ENCODE measurements around the gene ALDH1L1. TPM values are rescaled to one million over a fixed set of nuclear protein-coding genes. Genes with fewer than 3 reads are reported as not detected.
"Not testable (repeated sequence)": the region's sequence is repeated elsewhere in the genome, so short reads cannot be mapped to it uniquely, and the experiment has no call there.

The ALDH1L1 gene
- total RNA-seq, 1 experiment from 2014 or later, result 7.0 TPM

DNA sequence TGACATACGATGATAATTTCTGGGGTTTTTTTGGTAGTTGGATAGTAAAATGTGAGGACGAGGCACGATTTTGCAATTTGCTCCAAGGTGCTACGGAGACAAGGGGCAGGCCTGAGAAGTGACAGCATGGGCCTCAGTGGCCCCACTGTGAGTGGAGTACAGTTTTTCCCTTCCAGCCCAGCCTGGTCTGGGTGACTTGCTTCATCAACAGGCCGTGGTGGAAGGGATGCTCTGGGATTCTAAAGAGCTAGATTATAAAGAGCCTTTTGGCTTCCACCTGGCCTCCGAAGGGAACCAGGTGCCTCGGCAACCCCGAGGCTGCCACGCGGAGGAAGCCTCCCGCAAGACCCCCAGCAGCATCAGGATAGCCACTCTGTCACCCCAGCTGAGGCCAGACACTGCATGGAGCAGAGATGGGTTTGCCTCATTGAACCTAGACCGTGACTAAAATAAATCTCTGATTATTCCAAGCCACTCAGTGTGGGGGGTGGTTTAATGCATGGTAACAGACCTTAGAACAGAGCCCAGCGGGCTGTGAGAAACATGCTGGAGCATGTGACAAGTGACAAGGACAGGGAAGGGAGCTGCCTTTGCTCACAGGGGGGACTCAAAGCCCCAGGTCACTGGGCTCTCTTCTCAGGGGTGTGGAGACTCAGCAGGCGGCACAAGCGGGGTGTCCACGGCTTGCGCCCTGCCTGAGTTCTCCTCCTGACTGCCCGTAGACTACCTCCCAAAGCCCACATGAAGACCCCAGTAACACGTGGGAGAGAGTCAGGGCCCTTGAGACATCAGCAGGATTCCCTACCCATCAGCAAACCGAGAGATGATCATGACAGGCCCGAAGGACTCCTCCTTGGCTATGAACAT lies 73.8 kb downstream of the ALDH1L1 start:
- no peak for DNase-seq (ENCODE audit: low spot score)

DNA sequence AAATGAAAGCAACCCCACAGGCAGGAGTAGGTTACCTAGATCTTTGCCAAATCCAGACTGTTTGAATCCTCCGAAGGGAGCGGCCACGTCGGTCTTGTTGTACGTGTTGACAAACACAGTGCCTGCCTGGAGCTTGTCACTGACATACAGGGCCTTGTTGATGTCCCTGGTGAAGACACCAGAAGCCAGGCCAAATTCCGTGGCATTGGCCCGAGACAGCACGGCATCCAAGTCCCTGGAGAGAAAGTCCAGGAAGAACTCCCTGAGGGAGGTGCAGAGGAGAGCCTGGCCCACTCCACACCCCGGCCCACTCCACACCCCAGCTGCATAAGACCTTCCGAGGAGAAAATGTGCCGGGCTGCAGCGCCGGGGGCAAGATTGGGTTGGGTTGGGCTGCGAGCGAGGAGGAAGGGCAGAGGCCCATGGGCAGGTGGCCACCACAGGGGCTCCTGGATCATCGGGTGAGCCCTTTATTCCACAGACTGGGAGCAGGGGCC lies 74.6 kb downstream of the ALDH1L1 start:
- no peak for DNase-seq (ENCODE audit: low spot score)

DNA sequence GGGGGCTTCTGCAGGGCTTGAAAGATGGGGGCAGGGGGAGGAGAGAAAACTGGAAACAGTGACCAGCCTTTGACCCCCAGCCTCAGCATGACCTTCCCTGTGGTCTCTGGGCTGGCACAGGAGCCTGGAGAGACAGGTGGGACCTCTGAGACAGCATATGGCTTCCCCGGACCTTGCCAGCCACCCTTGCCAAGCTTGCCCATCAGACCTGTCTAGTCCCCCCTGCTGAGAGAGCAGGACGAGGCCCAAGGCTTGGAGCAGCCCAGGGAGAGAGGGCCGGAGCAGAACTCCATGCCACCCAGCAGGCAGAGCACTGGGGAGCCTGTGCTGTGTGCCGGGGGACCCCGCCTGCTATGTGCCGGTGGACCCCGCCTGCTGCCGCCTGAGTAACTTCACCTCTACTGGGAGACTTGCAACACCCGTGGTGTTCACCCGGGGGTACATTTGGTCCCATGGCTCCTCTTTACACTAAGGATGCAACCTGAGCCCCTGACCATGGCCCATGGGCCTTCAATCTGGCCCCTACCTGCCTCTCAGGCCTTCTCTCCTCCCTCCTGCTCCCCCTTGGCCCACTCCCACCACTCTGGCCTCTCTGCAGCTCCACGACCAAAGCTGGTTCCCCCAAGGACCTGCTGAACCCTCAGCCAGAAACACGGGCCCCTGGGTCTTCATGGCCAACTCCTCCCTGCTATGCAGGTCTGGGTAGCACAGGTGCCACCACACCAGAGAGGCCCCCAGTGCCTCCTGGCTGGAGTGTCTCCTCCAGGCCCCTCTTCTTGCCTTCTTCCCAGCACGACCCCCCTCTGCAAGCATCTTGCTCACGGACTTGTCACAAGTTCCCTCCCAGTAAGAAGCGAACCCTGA lies 75.4 kb downstream of the ALDH1L1 start:
- no peak for DNase-seq (ENCODE audit: low spot score)

DNA sequence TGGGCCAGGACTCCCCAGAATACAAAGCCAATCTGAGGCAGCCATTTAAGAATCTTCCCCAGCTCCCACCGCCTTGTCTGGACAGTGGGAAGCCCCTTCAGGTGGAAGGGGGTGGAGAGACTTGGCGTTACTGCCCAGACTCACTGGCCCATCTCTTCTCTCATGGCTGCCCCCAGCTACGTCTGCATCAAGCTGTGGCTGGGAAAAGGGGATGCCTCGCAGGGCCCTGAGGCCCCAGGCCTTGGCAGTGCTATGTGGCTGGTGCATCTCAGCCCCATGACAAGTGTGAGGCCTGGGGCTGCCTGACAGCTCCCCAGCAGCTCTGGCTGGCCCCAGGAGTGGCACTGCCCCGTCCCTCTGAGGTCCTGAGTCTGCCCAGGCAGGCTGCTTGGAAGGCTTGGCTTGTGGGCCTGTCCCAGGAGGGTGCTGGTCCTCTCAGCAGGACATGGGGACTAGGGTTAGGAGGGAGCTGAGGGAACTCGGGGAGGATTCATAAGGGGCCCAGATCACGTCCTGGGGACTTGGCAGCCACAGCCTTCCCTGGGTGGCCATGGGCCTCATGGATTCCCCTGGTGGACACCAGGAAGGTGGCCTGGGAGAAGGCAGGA lies 76.3 kb downstream of the ALDH1L1 start:
- DNase-seq (ENCODE audit: low spot score), result no peak

DNA sequence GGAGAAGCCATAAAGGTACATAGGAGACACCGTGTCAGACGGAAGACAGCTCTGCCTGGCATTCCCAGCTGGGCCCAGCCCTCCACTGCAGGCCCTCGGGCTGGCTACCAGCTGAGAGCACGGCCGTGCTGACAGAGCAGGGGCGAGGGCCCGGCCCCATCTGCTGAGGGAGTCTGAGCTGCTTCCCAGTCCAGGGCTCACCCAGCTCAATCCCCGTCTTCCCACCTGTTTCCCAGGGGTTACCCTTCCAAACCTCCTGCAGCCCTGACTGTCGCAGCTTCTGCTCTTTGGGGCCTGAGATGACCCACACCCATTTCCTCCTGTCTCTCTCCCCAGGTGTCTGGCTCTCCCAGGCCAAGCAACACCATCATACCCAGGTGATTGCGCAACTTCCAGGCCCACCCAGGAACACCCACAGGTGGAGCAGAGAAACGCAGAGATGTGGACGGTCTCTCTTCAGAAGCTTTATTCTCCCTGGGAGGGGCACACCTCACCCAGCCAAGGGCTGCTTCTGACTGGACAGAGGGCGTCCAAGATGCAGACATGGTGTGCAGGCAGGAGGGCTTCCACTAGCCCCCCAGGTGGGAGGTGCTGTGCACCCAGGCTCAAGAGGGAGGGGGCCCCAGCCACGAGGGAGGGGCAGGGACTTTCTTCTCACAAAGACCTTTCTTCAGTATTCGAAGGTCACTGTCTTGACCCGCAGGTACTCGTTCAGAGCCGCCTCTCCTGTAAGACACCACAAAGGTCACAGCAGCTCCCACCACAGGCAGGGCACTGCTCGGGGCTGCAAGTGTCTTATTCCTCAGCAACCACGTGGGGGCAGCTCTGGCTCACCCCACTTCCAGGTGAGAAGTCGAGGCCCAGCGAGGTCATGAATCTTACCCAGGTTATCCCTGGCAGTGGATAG lies 77.0 kb downstream of the ALDH1L1 start:
- no peak for DNase-seq (ENCODE audit: low spot score)

DNA sequence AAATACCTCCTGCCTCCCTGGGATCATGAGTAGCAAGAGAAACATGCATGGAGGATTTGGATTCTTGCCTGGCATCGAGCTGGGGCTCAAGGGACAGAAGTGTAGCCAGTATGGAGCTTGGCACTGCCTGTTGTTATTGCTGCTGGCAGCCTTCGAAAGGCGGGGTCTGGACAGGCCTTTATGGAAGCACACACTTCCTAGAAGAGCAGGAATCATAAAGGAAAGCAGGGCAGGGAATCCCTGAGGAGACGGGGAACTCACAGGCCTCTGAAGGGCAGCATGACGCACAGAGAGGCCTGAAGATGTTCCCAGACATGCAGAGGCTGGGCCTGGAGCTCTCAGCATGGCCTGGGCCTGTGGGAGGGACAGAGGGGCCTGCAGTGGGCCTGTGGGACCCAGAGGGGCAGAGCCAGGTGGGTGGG lies 77.8 kb downstream of the ALDH1L1 start:
- no peak for DNase-seq (ENCODE audit: low spot score)

DNA sequence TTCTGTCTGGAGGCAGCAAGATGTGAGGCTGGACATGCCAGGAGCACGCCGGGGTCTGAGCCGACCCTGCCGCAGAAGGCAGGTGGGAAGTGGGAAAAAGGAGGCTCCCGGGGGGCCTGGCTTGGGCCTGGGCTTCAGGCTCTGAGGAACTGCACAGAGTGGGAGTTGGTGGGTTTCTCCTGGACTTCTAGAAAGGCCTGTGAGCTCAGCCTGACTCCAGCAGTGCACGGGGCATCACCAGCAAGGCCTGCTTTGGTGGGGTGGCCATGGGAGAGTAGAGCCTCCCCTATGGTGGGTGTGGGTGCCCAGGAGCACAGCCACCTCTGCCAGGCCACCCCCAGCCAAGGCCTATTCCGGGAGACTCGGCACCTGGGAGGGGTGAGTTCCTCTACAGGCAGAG lies 78.4 kb downstream of the ALDH1L1 start:
- DNase-seq (ENCODE audit: low spot score), result no peak

DNA sequence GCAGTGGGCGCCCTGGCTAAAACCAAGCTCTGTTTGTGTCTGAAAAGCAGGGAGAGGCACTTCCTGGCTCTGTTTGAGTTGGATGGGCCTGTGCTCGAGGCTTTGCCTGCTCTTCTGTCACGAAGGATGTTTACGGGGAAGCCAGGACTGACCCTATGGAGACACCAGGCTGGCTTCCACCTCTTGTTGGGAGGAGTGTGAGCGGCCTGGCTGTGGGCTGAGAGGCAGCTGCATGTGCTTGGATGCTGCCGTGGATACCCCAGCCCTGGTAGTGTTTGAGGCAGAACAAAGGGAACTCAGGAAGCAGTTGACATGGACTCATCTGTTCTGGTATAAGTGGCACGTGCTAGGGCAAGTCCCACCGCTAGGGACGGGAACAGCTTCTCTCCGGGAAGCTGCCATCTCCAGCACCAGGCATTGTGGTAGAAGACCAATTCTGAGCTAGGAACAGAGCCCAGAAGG lies 78.8 kb downstream of the ALDH1L1 start:
- DNase-seq (ENCODE audit: low spot score), result no peak

DNA sequence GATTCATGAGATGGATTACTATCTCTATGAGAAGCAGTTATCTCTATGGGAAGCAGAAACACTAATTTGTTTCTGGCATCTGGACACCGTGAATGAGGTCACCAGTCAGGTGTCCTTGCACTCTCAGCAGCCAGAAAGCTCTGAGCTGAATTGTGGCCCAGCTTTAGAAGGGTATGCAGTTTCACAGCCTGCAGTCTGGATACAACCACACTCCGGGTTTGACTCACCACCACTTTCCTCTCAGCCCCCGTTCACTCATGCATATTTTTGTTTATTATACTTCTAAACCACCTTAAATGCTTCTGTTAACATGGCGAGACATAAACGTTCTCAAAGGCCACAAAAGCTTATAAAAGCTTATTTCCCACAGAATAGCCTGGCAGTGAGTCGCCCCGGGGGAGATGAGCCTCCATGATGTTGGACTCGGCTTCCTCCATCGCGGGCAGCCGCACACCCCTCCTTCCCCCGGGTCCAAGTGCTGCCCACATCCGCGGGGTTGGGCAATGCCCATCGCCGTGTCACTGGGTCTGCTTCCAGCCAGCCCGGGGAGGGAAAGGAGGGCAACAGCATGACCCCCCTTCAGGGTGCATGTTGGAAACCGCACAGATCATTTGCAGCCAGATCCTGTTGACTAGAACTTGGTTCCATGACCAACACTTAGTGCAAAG lies 79.6 kb downstream of the ALDH1L1 start:
- DNase-seq (ENCODE audit: low spot score), result peak; percentile 96

DNA sequence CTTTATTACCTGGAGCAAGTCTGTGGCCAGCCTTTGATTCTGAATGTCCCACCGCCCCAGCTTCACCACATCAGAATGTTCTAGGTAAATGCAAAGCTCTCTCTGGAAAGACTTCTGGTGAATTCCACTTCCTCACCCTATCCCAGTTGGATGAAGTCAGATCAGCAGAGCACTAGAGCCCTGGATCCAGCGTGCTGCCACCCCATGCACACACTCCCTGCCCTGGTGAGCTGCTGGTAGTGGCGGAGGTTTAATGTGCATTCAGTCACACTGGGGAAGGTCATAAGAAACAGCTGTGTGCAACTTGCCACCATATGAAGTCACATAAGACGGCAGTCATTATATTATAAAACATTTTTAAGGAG lies 80.1 kb downstream of the ALDH1L1 start:
- DNase-seq (ENCODE audit: low spot score), result no peak

DNA sequence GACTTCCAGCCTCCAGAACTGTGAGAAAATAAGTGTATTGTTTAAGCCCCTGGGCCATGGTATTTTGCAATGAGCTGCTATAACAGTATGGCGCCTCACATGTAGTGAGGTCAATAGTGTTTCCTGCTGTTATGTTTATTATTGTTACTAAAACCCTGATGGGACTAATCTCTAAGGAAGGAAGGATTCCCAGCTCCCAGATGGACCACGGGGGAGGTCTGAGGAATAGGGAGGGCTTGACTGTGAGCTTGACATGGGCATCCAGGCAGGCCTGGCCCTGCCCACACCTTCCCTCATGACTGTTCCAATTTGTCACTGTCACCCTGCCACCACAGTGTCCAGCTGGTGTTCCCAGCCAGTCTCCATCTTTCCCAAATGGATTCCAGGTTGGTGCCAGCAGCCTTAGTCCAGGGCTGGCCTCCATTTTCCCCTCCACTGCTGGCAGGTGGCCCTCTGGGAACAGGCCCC lies 82.0 kb downstream of the ALDH1L1 start:
- DNase-seq (ENCODE audit: low spot score), result peak; percentile 72

DNA sequence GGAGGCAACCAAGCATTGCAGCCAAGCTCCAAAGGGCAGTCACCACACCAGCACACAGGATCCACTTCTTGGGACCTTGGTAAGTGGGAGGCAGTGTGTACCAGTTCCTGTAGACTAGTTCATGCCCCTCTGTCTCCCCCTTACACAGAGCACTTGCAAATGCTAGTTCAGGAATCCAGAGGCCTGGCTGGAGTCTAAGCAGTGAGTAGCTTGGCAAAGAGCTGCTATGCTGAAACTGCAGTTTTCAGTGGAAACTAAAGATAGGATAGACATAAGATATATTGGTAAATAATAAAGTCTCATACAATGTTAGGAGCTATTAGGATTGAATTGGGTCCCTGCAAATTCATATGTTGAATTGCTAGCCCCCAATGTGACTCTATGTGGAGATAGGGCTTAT lies 82.6 kb downstream of the ALDH1L1 start:
- DNase-seq (ENCODE audit: low spot score), result no peak

DNA sequence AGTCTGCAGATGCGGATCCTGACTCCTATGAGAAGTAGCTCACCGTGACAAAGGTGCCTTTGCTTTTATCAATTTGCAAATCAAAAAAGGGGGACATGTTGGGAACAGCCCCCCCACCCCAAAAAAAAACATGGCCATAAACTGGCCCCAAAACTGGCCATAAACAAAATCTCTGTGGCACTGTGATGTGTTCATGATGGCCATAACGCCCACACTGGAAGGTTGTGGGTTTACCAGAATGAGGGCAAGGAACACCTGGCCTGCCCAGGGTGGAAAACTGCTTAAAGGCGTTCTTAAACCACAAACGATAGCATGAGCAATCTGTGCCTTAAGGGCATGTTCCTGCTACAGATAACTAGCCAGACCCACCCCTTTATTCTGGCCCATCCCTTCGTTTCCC lies 84.1 kb downstream of the ALDH1L1 start:
- DNase-seq (ENCODE audit: low spot score), result not testable (repeated sequence)

DNA sequence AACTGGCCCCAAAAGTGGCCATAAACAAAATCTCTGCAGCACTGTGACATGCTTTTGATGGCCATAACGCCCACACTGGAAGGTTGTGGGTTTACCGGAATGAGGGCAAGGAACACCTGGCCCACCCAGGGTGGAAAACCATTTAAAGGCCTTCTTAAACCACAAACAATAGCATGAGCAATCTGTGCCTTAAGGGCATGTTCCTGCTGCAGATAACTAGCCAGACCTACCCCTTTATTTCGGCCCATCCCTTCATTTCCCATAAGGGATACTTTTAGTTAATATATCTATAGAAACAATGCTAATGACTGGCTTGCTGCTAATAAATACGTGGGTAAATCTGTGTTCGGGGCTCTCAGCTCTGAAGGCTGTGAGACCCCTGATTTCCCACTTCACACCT lies 88.3 kb downstream of the ALDH1L1 start:
- not testable (repeated sequence) for DNase-seq (ENCODE audit: low spot score)

DNA sequence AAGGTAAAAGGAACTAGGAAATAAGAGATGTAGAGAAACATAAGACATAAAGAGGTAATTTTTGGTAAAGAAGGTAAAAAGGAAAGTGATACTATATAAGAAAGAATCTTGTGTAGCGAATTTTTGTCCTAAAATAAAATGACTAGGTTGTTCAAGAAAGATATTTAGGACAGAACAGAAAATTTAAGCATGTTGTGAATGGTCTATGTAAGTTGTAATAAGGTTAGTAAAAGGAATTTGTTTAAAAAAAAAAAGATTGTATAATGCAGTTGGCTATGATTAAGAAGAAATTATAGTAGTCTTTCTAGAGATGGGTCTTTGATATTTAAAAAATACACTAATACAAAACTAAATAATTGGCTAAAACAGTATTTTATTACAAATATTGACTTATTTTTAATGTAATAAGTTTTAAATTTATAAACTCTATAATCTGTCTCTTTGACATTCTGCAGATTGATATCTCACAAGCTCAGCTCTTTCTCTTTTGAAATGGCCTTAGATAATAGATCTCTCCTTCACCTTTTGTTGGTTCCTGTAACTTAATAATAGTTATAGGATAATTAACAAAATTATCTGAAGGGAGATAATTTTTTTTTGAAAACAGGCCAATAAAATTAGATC lies 92.7 kb downstream of the ALDH1L1 start:
- no peak for DNase-seq (ENCODE audit: low spot score)

DNA sequence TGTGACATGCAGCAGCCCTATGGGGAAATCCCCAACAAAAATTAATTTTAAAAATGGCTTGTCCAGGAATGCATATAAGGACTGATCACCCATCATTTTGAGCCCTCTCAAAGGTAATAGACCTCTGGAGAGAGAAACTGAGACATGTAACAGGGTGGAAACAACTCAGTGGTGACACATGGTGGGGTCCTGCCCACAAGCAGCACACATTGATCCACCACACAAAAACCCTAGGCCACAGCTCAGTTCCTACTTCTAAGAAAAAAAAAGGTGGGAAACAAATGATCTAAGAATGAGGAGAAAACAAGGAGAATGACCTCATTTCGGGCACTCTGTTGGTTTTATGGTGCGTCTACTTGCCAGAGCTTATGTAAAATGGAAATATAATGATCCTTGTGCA lies 94.5 kb downstream of the ALDH1L1 start:
- no peak for DNase-seq (ENCODE audit: low spot score)

DNA sequence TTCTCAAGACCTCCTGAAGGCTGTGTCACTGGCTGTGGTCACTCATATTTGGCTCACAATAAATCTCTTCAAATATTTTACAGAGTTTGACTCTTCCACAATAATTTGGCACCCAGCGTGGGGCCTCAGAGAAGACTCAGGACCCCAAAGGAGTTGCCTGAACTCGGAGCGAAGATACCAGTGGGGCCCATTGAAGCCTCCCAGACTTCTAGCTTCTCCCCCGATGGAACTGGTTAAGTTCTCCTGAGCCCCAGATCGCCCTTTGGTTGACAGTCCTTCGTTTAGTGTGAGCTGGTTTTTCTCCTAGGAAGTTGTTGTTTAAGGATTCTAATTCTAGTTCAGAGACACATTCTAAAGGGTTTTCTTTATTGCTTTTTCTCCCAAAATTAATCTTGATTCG lies 95.1 kb downstream of the ALDH1L1 start:
- DNase-seq (ENCODE audit: low spot score), result no peak

DNA sequence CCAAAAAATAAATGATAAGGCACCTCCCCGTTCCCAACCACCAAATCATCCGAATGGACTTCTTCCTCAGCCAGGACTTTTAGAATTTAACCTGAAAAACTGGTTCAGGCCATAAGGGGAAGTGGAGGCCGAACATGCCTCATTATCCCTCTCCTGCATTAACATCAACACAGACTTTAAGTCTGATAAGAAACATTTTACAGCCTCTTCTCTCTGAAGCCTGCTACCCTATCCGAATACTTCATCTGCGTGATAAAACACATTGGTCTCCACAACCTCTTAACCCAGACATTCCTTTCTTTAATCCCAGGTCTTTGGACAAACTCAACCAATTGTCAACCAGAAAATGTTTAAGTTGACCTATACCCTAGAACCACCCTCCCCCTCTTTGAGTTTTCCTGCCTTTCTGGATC lies 95.6 kb downstream of the ALDH1L1 start:
- no peak for DNase-seq (ENCODE audit: low spot score)

DNA sequence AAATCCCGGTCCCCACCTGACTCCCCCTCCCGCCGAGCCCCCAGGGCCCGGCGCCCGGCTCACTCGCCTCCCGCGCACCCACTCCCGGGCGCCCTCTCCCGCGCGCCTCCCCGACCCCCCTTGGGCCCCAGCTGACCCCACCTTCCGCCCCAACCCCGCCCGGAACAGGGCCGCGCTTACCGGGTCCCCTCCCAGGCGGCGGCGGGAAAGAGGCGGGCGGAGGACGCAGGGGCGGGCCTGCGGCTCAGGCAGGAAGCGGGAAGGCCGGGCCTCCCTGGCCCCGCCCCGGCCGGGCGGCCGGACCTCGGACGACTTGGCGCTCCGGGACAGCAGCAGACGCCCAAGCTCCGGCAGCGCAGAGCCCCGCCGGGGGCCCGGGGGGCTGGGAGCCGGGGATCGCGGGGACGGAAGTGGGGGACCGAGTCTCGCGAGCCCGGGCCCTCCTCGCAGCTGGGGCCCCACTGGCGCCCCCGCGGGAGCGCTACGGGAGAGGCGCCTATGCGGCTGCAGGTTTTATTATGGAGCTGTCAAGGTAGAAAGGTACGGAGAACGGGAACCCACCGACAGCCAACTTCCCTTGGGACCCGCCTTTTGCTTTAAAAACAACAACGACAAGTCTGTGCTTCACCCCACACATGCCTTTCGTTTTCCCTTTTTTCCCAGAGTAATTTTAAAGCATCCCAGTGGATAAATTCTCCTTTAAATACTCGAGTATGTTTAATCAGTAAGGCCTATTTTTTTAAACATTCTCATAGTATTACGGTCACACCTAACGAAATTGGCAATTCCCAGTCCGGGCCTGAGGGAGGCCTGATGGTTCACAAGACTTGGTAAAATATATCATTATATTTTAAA lies 96.2 kb downstream of the ALDH1L1 start, which contains the start of gene SLC41A3:
Gene SLC41A3 (minus strand): TSS at position 212 of the 855 bp plus-strand sequence. CDS start 15,905 bp downstream, outside the sequence.
- DNase-seq (ENCODE audit: low spot score), result peak; percentile 74
